Measurements from ENCODE around the gene DENND4C.

DENND4C gene

DNA sequence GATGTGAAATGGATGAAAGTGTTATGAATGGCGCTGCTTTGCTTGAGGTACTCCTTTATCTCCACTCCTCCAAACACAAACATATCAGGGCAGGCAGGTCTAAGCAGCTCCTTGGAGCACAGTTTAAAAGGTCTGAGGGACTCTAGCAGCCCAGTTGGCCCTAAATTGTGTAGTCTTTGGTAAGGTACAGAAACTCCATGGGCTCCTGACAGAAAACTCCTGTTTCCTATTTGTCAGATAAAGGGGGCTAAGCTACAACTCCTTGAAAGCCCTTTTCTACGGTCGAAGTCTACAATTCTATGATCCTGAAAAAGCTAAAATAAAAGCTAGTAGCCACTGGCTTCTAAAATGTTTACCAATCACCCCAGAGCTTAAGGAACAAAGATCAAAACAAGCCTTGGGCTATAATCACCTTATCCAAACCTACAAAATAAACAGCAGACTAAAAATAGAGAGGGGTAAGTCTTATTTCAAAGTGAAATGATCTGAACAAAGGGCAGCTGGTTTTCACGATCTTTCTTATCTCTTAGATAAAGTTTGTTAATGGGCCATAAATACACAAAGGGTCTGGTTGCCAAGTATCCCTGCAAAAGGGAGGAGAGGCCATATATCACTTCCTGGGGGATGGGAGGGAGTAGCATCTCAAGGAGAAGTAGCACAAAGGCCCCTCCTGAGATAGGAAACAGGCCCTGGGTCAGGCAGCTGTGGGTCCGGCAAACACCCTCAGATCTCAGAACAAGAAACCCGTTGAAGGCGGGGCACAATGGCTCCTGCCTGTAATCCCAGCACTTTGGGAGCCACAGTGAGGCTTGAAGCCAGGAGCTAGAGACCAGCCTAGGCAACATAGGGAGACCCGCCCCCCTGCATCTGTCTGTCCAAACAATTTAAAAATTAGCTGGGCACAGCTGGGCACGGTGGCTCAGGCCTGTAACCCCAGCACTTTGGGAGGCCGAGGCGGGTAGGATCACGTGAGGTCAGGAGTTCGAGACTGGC lies 28.3 kb upstream of the DENND4C start:
- Histone ChIP-seq H3K4me1 (peaks cover 6% of the 10 kb centered on the region), H3K27me3 (ENCODE audit: low read depth) (no peaks in the 10 kb centered on the region), H3K36me3 (replicated peaks) (no peaks in the 10 kb centered on the region), H3K9me3 (no peaks in the 10 kb centered on the region), H3K4me3 (no peak overlapping the region)
- in situ Hi-C loops (cut with MboI; ENCODE audit: low sequenced_read_pairs) = no loop called here
- peak in 1 of 2 experiments; percentile 41 for DNase-seq (ENCODE audit: low spot score in 2 of 2)

GRCh38 chr9:19203058-19203457 lies 27.4 kb upstream of the DENND4C start:
- no peaks in the 10 kb centered on the region for H3K36me3 ChIP-seq (replicated peaks)
- no peak overlapping the region for H3K4me3 ChIP-seq
- DNase-seq (ENCODE audit: low spot score in 2 of 2) = no peak
- no peaks in the 10 kb centered on the region for H3K27me3 ChIP-seq (ENCODE audit: low read depth)
- H3K4me1 ChIP-seq = peaks cover 6% of the 10 kb centered on the region
- in situ Hi-C loops (cut with MboI; ENCODE audit: low sequenced_read_pairs) = no loop called here
- H3K9me3 ChIP-seq = no peaks in the 10 kb centered on the region

- Histone ChIP-seq H3K9me3 (no peaks in the 10 kb centered on the region), H3K4me1 (no peaks in the 10 kb centered on the region), H3K4me3 (no peak overlapping the region), H3K27me3 (ENCODE audit: low read depth) (no peaks in the 10 kb centered on the region), H3K36me3 (replicated peaks) (no peaks in the 10 kb centered on the region)
- in situ Hi-C loops (cut with MboI; ENCODE audit: low sequenced_read_pairs) = no loop called here
- no peak for DNase-seq (ENCODE audit: low spot score in 2 of 2)
Observed at GRCh38 chr9:19208653-19209052, 21.8 kb upstream of the DENND4C start.

- no peak for DNase-seq (ENCODE audit: low spot score in 2 of 2)
- Histone ChIP-seq H3K27me3 (ENCODE audit: low read depth) (no peaks in the 10 kb centered on the region), H3K9me3 (no peaks in the 10 kb centered on the region), H3K36me3 (replicated peaks) (no peaks in the 10 kb centered on the region), H3K4me3 (no peak overlapping the region), H3K4me1 (no peaks in the 10 kb centered on the region)
- in situ Hi-C loops (cut with MboI; ENCODE audit: low sequenced_read_pairs) = no loop called here
Observed at GRCh38 chr9:19209188-19209587, 21.3 kb upstream of the DENND4C start.

- DNase-seq (ENCODE audit: low spot score in 2 of 2) = no peak
- no peak overlapping the region for H3K4me3 ChIP-seq
- H3K4me1 ChIP-seq = no peaks in the 10 kb centered on the region
- in situ Hi-C loops (cut with MboI; ENCODE audit: low sequenced_read_pairs) = no loop called here
- no peaks in the 10 kb centered on the region for H3K9me3 ChIP-seq
- H3K27me3 ChIP-seq (ENCODE audit: low read depth) = no peaks in the 10 kb centered on the region
- no peaks in the 10 kb centered on the region for H3K36me3 ChIP-seq (replicated peaks)
Observed at GRCh38 chr9:19213823-19214222, 16.7 kb upstream of the DENND4C start.

GRCh38 chr9:19216466-19216865 lies 14.0 kb upstream of the DENND4C start:
- no peaks in the 10 kb centered on the region for H3K4me1 ChIP-seq
- no peaks in the 10 kb centered on the region for H3K27me3 ChIP-seq (ENCODE audit: low read depth)
- no peak for DNase-seq (ENCODE audit: low spot score in 2 of 2)
- in situ Hi-C loops (cut with MboI; ENCODE audit: low sequenced_read_pairs) = no loop called here
- H3K9me3 ChIP-seq = no peaks in the 10 kb centered on the region
- H3K36me3 ChIP-seq (replicated peaks) = no peaks in the 10 kb centered on the region
- no peak overlapping the region for H3K4me3 ChIP-seq

DNA sequence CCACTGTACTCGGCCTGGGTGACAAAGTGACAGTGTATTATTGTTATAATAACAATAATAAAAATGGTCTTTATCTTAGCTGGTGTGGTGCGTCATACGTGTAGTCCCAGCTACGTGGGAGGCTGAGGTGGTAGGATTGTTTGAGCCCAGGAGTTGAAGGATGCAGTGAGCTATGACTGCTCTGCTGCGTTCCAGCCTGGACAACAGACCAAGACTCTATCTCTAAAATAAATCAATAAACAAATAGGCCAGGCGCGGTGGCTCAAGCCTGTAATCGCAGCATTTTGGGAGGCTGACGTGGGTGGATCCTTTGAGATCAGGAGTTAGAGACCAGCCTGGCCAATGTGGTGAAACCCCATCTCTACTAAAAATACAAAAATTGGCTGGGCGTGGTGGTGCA lies 9.2 kb upstream of the DENND4C start:
- no peaks in the 10 kb centered on the region for H3K9me3 ChIP-seq
- H3K36me3 ChIP-seq (replicated peaks) = no peaks in the 10 kb centered on the region
- no peaks in the 10 kb centered on the region for H3K27me3 ChIP-seq (ENCODE audit: low read depth)
- in situ Hi-C loops (cut with MboI; ENCODE audit: low sequenced_read_pairs) = no loop called here
- H3K4me3 ChIP-seq = no peak overlapping the region
- H3K4me1 ChIP-seq = no peaks in the 10 kb centered on the region
- no peak for DNase-seq (ENCODE audit: low spot score in 2 of 2)

DNA sequence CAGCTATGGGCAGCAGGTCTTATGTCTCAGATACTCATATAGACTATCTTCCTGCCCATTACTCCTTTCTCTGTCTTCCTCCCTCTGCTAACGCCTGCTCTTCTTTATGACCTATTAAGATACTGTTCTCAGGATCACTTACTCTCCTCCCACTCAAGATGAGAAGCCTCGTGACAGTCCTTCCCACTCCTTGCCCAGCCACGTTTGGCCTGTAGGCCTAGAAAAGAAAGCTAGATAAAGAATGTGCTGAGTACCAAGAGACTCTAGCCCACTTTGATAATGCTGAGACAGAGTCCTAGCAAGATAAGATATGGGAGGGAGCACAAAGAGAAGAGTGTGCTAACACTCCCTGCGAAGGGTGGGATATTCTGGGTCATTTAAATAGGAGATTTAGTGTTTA lies 6.8 kb upstream of the DENND4C start:
- H3K27me3 ChIP-seq (ENCODE audit: low read depth) = no peaks in the 10 kb centered on the region
- DNase-seq (ENCODE audit: low spot score in 2 of 2) = no peak
- in situ Hi-C loops (cut with MboI; ENCODE audit: low sequenced_read_pairs) = no loop called here

GRCh38 chr9:19224563-19224962 lies 5.9 kb upstream of the DENND4C start:
- Histone ChIP-seq H3K4me3 (no peak overlapping the region), H3K36me3 (replicated peaks) (no peaks in the 10 kb centered on the region), H3K27me3 (ENCODE audit: low read depth) (no peaks in the 10 kb centered on the region), H3K4me1 (peaks cover 7% of the 10 kb centered on the region), H3K9me3 (no peaks in the 10 kb centered on the region)
- DNase-seq (ENCODE audit: low spot score in 2 of 2) = no peak
- in situ Hi-C loops (cut with MboI; ENCODE audit: low sequenced_read_pairs) = no loop called here

More for the DNA sequence above, 6.8 kb upstream of the DENND4C start:
- Histone ChIP-seq H3K4me3 (no peak overlapping the region), H3K36me3 (replicated peaks) (no peaks in the 10 kb centered on the region), H3K4me1 (no peaks in the 10 kb centered on the region), H3K9me3 (no peaks in the 10 kb centered on the region)

DNA sequence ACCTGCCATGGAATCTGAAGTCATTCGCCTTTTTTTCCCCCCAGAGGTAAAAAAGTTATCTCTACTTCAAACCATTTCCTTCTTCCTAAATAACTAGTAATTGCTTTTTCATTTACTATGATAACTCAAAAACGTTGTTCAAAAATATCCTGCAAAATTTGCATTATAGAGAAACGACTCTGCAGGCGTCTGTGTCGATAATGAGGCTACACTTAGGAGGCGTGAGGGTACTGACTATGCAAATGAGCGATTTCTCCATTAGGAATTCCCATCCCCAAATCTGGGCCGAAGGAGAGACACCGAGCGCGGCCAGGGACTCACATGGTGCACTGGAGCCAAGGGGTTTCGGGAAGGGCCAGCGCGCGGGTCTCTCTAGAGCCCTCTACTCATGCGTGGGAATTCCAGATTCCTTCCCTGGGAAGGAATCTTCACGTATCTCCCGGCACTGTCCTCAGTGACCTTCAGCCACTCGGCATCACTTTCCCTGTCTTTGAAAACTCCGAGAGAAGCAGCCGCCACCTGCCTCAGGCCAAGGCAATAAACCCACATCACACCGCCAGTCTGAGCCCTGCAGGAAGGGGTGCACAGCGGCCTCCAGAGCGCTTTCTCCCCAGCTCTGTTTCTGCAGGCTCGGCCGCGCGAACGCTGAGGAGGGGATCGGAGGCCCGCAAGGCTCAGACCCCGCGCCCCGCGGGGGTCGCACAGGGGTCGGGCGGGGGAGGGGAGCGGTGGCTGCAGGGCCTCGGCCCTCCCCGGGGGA lies 718 bp upstream of the DENND4C start:
- H3K4me3 ChIP-seq = peak overlapping the region; percentile 95
- peak; percentile 75 to 81 for DNase-seq (ENCODE audit: low spot score in 2 of 2)
- in situ Hi-C loops (cut with MboI; ENCODE audit: low sequenced_read_pairs) = no loop called here
- H3K27me3 ChIP-seq (ENCODE audit: low read depth) = no peaks in the 10 kb centered on the region
- no peaks in the 10 kb centered on the region; the same call in 1 of the 2 replicates for H3K36me3 ChIP-seq (replicated peaks)
- peaks cover 17% of the 10 kb centered on the region for H3K4me1 ChIP-seq
- H3K9me3 ChIP-seq = no peaks in the 10 kb centered on the region

DNA sequence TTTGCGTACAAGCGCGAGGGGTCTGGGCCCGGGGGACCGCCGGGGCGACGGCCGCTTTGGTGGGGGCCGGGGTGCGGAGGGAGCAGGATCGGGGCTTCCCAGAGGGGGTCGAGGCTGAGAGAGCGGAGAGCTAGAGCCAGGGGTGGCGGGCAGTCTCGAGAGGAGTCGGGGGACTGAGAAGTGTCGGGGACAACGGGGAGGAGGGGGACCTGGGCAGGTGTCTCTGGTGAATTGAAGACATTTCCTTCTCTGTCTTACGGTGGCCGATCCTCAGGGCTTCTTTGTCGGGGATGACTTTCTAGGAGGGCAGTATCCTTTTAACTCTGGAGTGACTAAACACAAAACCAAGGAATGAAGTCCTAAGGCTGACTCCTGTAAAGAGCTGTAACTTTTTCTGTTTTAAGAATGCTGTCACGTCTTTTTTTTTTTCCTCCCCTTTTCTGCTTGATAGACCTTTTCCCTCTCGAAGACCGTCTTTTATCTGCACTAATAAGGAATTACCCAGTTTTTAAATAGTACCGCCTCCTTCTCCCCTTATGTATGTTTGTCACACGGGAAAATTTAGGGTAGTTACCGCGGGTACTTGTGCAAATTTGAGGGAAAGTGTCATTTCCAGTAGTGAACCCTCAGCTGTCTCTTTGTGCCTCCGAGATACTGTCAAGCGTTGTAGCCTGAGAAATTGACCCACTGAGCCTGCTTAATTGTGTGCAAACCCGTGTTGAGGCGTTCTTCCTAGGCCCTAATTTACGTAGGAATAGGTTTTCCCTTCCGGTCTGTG lies 822 bp downstream of the DENND4C start:
- in situ Hi-C loops (cut with MboI; ENCODE audit: low sequenced_read_pairs) = no loop called here
- Histone ChIP-seq H3K36me3 (replicated peaks) (no peaks in the 10 kb centered on the region; the same call in 1 of the 2 replicates), H3K4me3 (peak overlapping the region; percentile 95), H3K4me1 (peaks cover 18% of the 10 kb centered on the region), H3K27me3 (ENCODE audit: low read depth) (no peaks in the 10 kb centered on the region), H3K9me3 (no peaks in the 10 kb centered on the region)
- DNase-seq (ENCODE audit: low spot score in 2 of 2) = no peak

GRCh38 chr9:19231904-19232822 lies 1.7 kb downstream of the DENND4C start:
- H3K4me3 ChIP-seq = peak overlapping the region; percentile 95

More at GRCh38 chr9:19231904-19232822, 1.7 kb downstream of the DENND4C start:
- Histone ChIP-seq H3K9me3 (no peaks in the 10 kb centered on the region), H3K36me3 (replicated peaks) (no peaks in the 10 kb centered on the region; the same call in 1 of the 2 replicates), H3K4me1 (peaks cover 22% of the 10 kb centered on the region), H3K27me3 (ENCODE audit: low read depth) (no peaks in the 10 kb centered on the region)
- in situ Hi-C loops (cut with MboI; ENCODE audit: low sequenced_read_pairs) = no loop called here
- peak in 1 of 2 experiments; percentile 42 for DNase-seq (ENCODE audit: low spot score in 2 of 2)

Measured in HAP-1 (cell line).